Endothelial cell of umbilical vein (primary cell): ENCODE results near the gene DDX27. TPM values are rescaled to one million over a fixed set of nuclear protein-coding genes. Genes with fewer than 3 reads are reported as not detected.

Source experiments
- BruUV-seq: library from RNA; stranded (reverse); fragments of 400-500 nt; replicated peaks from 2 replicates; lab custom pipeline; 2021; lab: Mats Ljungman, UMichigan
- CTCF ChIA-PET: fragments of 300-600, 350-600 bp; sonication (Branson Sonifier 250); formaldehyde crosslinking; loops from one replicate; lab custom pipeline; 2021; ENCODE audit warnings: antibody characterized with exemption, inconsistent platforms; lab: Charles Lee
- POLR2A ChIA-PET: fragments of 300-600, 350-600 bp; sonication (Branson Sonifier 250); formaldehyde crosslinking; loops from one replicate; lab custom pipeline; 2021; ENCODE audit warnings: antibody characterized with exemption, inconsistent platforms; lab: Charles Lee
- DNase-seq: peaks from one replicate; pipeline ENCODE4 v3.0.0-alpha.2; 2011; ENCODE audit warnings: low read depth, low spot score
- FAIRE-seq: peaks from 2 replicates; lab custom pipeline; 2011; peaks lifted over from hg19 to GRCh38; lab: Jason Lieb, UNC
- H2AFZ ChIP-seq: 2 replicates; pipeline ENCODE4 v1.6.0; 2012; ENCODE audit warnings: low read depth, low read length, control low read depth, inconsistent platforms
- H3K27ac ChIP-seq: 2 replicates; pipeline ENCODE4 v1.5.1; 2011; ENCODE audit warnings: low read depth, mild to moderate bottlenecking, control low read depth, low read length, moderate library complexity; ENCODE audit not compliant: insufficient read depth
- H3K27me3 ChIP-seq, 2 experiments: 2 replicates each; pipeline versions ENCODE4 v1.6.0 to v1.6.1; 2011; ENCODE audit warnings: low read length in 2 of 2, mixed read lengths in 1 of 2; ENCODE audit not compliant: control insufficient read depth in 2 of 2, insufficient read depth in 2 of 2
- H3K36me3 ChIP-seq, 2 experiments: 2 replicates in 1 of 2; 3 replicates in 1 of 2; pipeline ENCODE4 v1.5.1; 2011; ENCODE audit warnings: low read length in 2 of 2, mild to moderate bottlenecking in 1 of 2, moderate library complexity in 1 of 2; ENCODE audit not compliant: control insufficient read depth in 2 of 2, insufficient read depth in 2 of 2; ENCODE audit errors: extremely low read depth in 1 of 2
- H3K4me1 ChIP-seq: 3 replicates; pipeline ENCODE4 v1.5.1; 2011; ENCODE audit warnings: mild to moderate bottlenecking, low read length; ENCODE audit not compliant: control insufficient read depth, insufficient read depth; ENCODE audit errors: extremely low read depth
- H3K4me2 ChIP-seq: 2 replicates; pipeline ENCODE4 v1.6.1; 2011; ENCODE audit warnings: low read length, control low read depth, mixed read lengths; ENCODE audit not compliant: insufficient read depth
- H3K4me3 ChIP-seq, 3 experiments: fragments of 200-600 bp in 1 of 3; sonication (generic), shearing (Covaris generic) in 1 of 3; replicated peaks in 1 of 3; 2 replicates each; pipeline ENCODE4 v1.5.1; 2011 to 2016; ENCODE audit warnings: control low read depth in 3 of 3, low read length in 3 of 3, mild to moderate bottlenecking in 2 of 3, inconsistent platforms in 1 of 3, low read depth in 1 of 3, moderate library complexity in 1 of 3; ENCODE audit not compliant: insufficient read depth in 1 of 3
- H3K79me2 ChIP-seq: 2 replicates; pipeline ENCODE4 v1.6.0; 2012; ENCODE audit warnings: low read length, inconsistent platforms; ENCODE audit not compliant: control insufficient read depth, insufficient read depth
- H3K9ac ChIP-seq: replicated peaks from 2 replicates; pipeline ENCODE3; 2011; ENCODE audit warnings: low read length, control low read depth; ENCODE audit not compliant: insufficient read depth; ENCODE audit errors: extremely low read depth
- H3K9me1 ChIP-seq: replicated peaks from 3 replicates; pipeline ENCODE4 v1.6.0; 2011; ENCODE audit warnings: mild to moderate bottlenecking, low read length; ENCODE audit not compliant: control insufficient read depth, insufficient read depth; ENCODE audit errors: extremely low read depth
- H3K9me3 ChIP-seq: replicated peaks from 2 replicates; pipeline ENCODE4 v1.5.1; 2012; ENCODE audit warnings: low read length, inconsistent platforms; ENCODE audit not compliant: control insufficient read depth, insufficient read depth
- H4K20me1 ChIP-seq: replicated peaks from 2 replicates; pipeline ENCODE3; 2011; ENCODE audit warnings: mild to moderate bottlenecking, low read length; ENCODE audit not compliant: control insufficient read depth, insufficient read depth; ENCODE audit errors: extremely low read depth
- CTCF ChIP-seq, 2 donors: IDR thresholded peaks; 1 replicate in 1 of 2; 2 replicates in 1 of 2; pipeline ENCODE4 v1.5.1; 2011; ENCODE audit warnings: low read length in 2 of 2, mild to moderate bottlenecking in 2 of 2, moderate library complexity in 2 of 2, control low read depth in 1 of 2, inconsistent platforms in 1 of 2, low read depth in 1 of 2; ENCODE audit not compliant: insufficient read depth in 1 of 2; ENCODE audit errors: extremely low read depth in 1 of 2
- EZH2 ChIP-seq: IDR thresholded peaks from 2 replicates; pipeline ENCODE4 v1.6.1; 2012; ENCODE audit warnings: borderline replicate concordance, low read depth, mild to moderate bottlenecking, moderate library complexity, low read length, inconsistent platforms; ENCODE audit not compliant: severe bottlenecking
- FOS ChIP-seq: IDR thresholded peaks from 2 replicates; pipeline ENCODE4 v1.6.1; 2011; ENCODE audit warnings: mild to moderate bottlenecking, low read length, moderate library complexity, borderline replicate concordance; ENCODE audit not compliant: insufficient read depth
- GATA2 ChIP-seq: IDR thresholded peaks from 2 replicates; pipeline ENCODE4 v1.7.0; 2011; ENCODE audit warnings: low read depth, mild to moderate bottlenecking, moderate library complexity, mixed read lengths, low read length; ENCODE audit not compliant: insufficient read length, insufficient read depth
- JUN ChIP-seq: IDR thresholded peaks from 2 replicates; pipeline ENCODE4 v1.6.1; 2011; ENCODE audit warnings: borderline replicate concordance, low read depth; ENCODE audit not compliant: insufficient read length, insufficient read depth
- MYC ChIP-seq: IDR thresholded peaks from one replicate; pipeline ENCODE4 v1.6.1; 2011; ENCODE audit warnings: mild to moderate bottlenecking, low read depth, low read length
- POLR2A ChIP-seq: IDR thresholded peaks from 2 replicates; pipeline ENCODE4 v1.6.1; 2012; ENCODE audit warnings: low read depth, mild to moderate bottlenecking, control low read depth, low read length
- POLR2AphosphoS5 ChIP-seq: IDR thresholded peaks from 2 replicates; pipeline ENCODE4 v1.6.1; 2012; ENCODE audit warnings: low read depth, mild to moderate bottlenecking, control low read depth, low read length, moderate library complexity; ENCODE audit not compliant: insufficient read depth
- dilution Hi-C: fragments of 300-500 bp; cut with MboI; formaldehyde crosslinking; loops from one replicate; pipeline ENCODE4 v1.15.0; 2019; ENCODE audit warnings: low sequenced_read_pairs; ENCODE audit not compliant: extremely low pct_ligation_motif_present
- intact Hi-C: fragments of 100-400 bp; cut with micrococcal nuclease; formaldehyde crosslinking; loops from one replicate; pipeline ENCODE4 v1.10.0; 2022
- polyA plus RNA-seq, 4 experiments: library from polyadenylated mRNA; depleted of rRNA in 3 of 4; stranded (reverse) in 3 of 4; unstranded in 1 of 4; fragments of >200 nt; gene quantifications; 2 replicates each; pipeline versions ENCODE4 v1.2.1 to v1.2.3, GENCODE V29; 2011 to 2012; ENCODE audit warnings: missing spikeins in 1 of 4
- total RNA-seq: library from RNA; stranded (reverse); gene quantifications from 2 replicates; pipeline ENCODE4 v1.2.3, GENCODE V29; 2021
- TF ChIP-seq, protein P1 (sequence below): IDR thresholded peaks from 2 replicates; pipeline ENCODE4 v1.6.1; 2011; ENCODE audit not compliant: insufficient read depth, insufficient read length

The DDX27 gene
- total and polyA plus RNA-seq, 2 donors (not counting 3 experiments of a cell fraction or from before 2014, with no cell fraction given), result 24.0 to 25.7 TPM

DNA sequence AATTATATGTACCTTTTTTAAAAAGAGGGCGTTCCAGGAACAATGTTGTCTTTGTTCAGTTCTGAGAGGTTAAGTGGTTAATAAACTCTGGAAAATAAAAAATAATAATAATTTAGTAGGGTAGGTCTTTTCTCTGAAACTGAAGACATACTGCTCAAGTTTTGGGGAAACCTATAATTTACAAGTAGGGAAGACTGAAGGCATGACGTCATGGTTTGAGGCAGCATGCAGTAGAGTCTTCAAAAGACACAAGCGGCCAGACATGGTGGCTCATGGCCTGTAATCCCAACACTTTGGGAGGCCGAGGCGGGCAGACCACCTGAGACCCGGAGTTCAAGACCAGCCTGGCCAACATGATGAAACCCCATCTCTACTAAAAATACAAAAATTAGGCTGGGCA, 45.0 kb upstream of the DDX27 start:
- Histone ChIP-seq H3K36me3 (peaks cover 3% of the 10 kb centered on the region in 2 experiments), H3K4me2 (no peak overlapping the region), H3K27ac (no peak overlapping the region), H3K9me3 (no peaks in the 10 kb centered on the region), H3K27me3 (no peaks in the 10 kb centered on the region), H3K4me1 (no peaks in the 10 kb centered on the region), H4K20me1 (peaks cover 2% of the 10 kb centered on the region), H2AFZ (no peak overlapping the region), H3K9me1 (no peaks in the 10 kb centered on the region), H3K4me3 (no peak overlapping the region), H3K9ac (no peak overlapping the region), H3K79me2 (peaks cover 67% of the 10 kb centered on the region)
- dilution Hi-C loops, result no loop called here
- DNase-seq (no peak), FAIRE-seq (no peak)
- ChIA-PET CTCF (no interaction called here), POLR2A (no interaction called here)
- BruUV-seq, result no TSS peak
- TF ChIP-seq FOS (no peak), POLR2AphosphoS5 (no peak), MYC (no peak), POLR2A (no peak), JUN (no peak), EZH2 (no peak), GATA2 (no peak), CTCF (IDR thresholded peaks at IDR 0.05; ENCODE audit: extremely low read depth in 1 of 2, insufficient read depth in 1 of 2, low read depth in 1 of 2, low read length in 2 of 2) (no peak)
- TF ChIP-seq, protein P1, sequence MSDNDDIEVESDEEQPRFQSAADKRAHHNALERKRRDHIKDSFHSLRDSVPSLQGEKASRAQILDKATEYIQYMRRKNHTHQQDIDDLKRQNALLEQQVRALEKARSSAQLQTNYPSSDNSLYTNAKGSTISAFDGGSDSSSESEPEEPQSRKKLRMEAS, result no peak
- intact Hi-C loops, result no loop called here
